ENCODE data around the gene ESRRG. TPM values are rescaled to one million over a fixed set of nuclear protein-coding genes. Genes with fewer than 3 reads are reported as not detected.
"Not testable (repeated sequence)": the region's sequence is repeated elsewhere in the genome, so short reads cannot be mapped to it uniquely, and the experiment has no call there.

The ESRRG gene
- total and polyA plus RNA-seq, 2 donors (not counting 1 experiment from before 2014, with no cell fraction given), result 0.15 to 0.83 TPM

DNA sequence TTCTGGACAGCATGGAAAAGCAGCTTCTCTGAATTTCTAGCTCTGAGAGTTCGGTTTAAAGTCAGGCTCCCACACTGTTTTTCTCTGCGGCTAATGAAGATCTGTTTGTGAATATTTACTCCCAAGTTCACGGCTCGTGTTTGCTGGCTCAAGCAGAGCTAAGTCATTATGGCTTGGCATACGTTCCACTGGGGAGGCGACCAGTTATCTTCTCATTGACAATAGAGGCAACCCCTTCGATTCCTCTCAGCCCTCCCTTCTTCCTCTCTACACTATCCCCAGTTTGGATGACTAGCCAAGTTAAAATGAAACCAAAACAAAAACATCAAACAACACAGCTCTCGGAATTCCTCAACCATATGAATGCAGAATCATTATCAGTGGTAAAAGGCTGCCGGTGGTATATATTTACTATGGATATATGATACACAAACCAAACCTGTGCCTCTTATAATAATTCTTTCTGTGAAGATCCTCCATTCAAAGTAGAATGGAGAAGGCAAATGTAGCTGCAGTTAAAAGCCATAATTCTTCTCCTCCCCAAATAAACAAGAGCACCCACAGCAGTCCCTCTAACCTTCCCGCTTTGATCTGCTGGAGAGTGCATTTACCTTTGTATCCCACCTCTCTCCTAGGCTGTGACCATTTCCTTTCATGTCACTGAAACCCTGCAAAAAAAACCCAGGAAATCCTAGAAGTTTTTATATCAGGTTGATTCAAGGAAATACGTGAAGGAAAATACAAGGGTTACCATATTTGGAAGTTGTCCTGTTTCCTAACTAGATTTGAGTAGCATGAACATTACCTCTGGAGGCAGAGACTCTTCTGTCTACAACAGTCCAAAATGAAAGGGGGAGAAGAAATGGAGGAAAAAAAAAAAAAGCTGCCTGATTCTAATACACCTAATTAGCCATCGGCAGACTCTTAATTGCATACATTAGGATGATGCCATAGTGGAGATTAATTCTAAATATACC is 191.7 kb downstream of the ESRRG start:
- H3K36me3 ChIP-seq (ENCODE audit: control insufficient read depth, insufficient read depth, low read length), result no peaks in the 10 kb centered on the region
- H3K27me3 ChIP-seq (ENCODE audit: control insufficient read depth, insufficient read depth, low read length), result no peaks in the 10 kb centered on the region
- H2AFZ ChIP-seq (ENCODE audit: low read length), result peak overlapping the region; percentile 98
- H3K4me1 ChIP-seq (ENCODE audit: control insufficient read depth, extremely low read depth, insufficient read depth, low read length), result peaks cover 2% of the 10 kb centered on the region
- TF ChIP-seq, protein P1, sequence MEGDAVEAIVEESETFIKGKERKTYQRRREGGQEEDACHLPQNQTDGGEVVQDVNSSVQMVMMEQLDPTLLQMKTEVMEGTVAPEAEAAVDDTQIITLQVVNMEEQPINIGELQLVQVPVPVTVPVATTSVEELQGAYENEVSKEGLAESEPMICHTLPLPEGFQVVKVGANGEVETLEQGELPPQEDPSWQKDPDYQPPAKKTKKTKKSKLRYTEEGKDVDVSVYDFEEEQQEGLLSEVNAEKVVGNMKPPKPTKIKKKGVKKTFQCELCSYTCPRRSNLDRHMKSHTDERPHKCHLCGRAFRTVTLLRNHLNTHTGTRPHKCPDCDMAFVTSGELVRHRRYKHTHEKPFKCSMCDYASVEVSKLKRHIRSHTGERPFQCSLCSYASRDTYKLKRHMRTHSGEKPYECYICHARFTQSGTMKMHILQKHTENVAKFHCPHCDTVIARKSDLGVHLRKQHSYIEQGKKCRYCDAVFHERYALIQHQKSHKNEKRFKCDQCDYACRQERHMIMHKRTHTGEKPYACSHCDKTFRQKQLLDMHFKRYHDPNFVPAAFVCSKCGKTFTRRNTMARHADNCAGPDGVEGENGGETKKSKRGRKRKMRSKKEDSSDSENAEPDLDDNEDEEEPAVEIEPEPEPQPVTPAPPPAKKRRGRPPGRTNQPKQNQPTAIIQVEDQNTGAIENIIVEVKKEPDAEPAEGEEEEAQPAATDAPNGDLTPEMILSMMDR (conservative IDR thresholded peaks at IDR 0.05 in 1 of 2, IDR thresholded peaks at IDR 0.05 in 1 of 2; ENCODE audit: low read depth in 1 of 2, low read length in 2 of 2), result no peak
- TF ChIP-seq EZH2 (IDR thresholded peaks at IDR 0.05; ENCODE audit: low read length, missing control alignments), result no peak
- H4K20me1 ChIP-seq (ENCODE audit: control insufficient read depth, extremely low read depth, insufficient read depth, low read length), result no peaks in the 10 kb centered on the region
- peak overlapping the region; percentile 56 to 79 (median 60) for H3K4me3 ChIP-seq (replicated peaks in 1 of 4; ENCODE audit: control extremely low read depth in 1 of 4, insufficient read depth in 1 of 4, low read depth in 3 of 4, low read length in 4 of 4)
- H3K79me2 ChIP-seq (ENCODE audit: control insufficient read depth, insufficient read depth, low read length), result no peaks in the 10 kb centered on the region
- DNase-seq (ENCODE audit: low read depth in 2 of 2), result peak; percentile 22 to 61
- peak overlapping the region; percentile 60 for H3K27ac ChIP-seq (ENCODE audit: insufficient read depth, low read length)
- H3K9ac ChIP-seq (ENCODE audit: insufficient read depth, low read length), result peak overlapping the region; percentile 58
- H3K4me2 ChIP-seq (ENCODE audit: extremely low read depth, insufficient read depth, low read length), result peak overlapping the region; percentile 93
- H3K9me3 ChIP-seq (ENCODE audit: control insufficient read depth, insufficient read depth, low read depth, low read length), result no peaks in the 10 kb centered on the region

DNA sequence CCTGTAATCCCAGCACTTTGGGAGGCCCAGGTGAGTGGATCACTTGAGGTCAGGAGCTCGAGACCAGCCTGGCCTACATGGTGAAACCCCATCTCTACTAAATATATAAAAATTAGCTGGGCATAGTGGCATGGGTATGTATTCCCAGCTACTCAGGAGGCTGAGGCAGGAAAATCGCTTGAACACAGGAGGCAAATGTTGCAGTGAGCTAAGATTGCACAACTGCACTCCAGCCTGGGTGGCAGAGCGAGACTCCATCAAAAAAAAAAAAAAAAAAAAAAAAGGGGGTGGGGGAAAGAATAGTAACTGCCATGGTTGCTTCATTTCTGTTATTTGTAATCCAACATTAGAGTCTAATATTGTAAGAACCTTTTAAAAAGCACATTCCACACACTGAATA is 193.4 kb downstream of the ESRRG start:
- not testable (repeated sequence) for H3K36me3 ChIP-seq (ENCODE audit: control insufficient read depth, insufficient read depth, low read length); H3K79me2 ChIP-seq (ENCODE audit: control insufficient read depth, insufficient read depth, low read length); H3K4me1 ChIP-seq (ENCODE audit: control insufficient read depth, extremely low read depth, insufficient read depth, low read length); H4K20me1 ChIP-seq (ENCODE audit: control insufficient read depth, extremely low read depth, insufficient read depth, low read length); H3K4me3 ChIP-seq (replicated peaks in 1 of 4; ENCODE audit: control extremely low read depth in 1 of 4, insufficient read depth in 1 of 4, low read depth in 3 of 4, low read length in 4 of 4); H3K4me2 ChIP-seq (ENCODE audit: extremely low read depth, insufficient read depth, low read length); H3K27ac ChIP-seq (ENCODE audit: insufficient read depth, low read length); H3K27me3 ChIP-seq (ENCODE audit: control insufficient read depth, insufficient read depth, low read length); H3K9me3 ChIP-seq (ENCODE audit: control insufficient read depth, insufficient read depth, low read depth, low read length); H2AFZ ChIP-seq (ENCODE audit: low read length); H3K9ac ChIP-seq (ENCODE audit: insufficient read depth, low read length)
- peak in 1 of 2 donors; percentile 15 for DNase-seq (ENCODE audit: low read depth in 2 of 2)

DNA sequence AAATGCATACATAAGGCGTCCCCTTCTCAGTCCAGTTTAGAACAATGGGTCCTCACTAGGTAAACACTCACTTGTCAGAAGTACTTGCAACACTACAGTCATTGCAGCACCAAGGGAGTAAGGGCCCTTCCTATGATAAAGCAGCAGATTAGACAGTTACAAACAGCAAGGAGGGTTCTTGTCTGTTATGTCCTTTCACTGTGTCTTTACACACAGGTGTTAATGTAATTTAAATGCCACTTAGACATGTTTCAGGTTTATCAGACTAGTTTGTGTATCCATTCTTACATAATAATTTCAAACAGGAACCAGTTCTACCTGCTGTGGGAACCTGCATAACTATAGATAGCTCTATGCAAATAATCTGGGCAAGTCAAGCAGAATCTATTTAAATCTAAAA is 194.4 kb downstream of the ESRRG start:
- H3K9me3 ChIP-seq (ENCODE audit: control insufficient read depth, insufficient read depth, low read depth, low read length), result no peaks in the 10 kb centered on the region
- no peak overlapping the region for H3K9ac ChIP-seq (ENCODE audit: insufficient read depth, low read length)
- H3K79me2 ChIP-seq (ENCODE audit: control insufficient read depth, insufficient read depth, low read length), result no peaks in the 10 kb centered on the region
- TF ChIP-seq EZH2 (IDR thresholded peaks at IDR 0.05; ENCODE audit: low read length, missing control alignments), result no peak
- TF ChIP-seq, protein P1 (conservative IDR thresholded peaks at IDR 0.05 in 1 of 2, IDR thresholded peaks at IDR 0.05 in 1 of 2; ENCODE audit: low read depth in 1 of 2, low read length in 2 of 2), result no peak
- no peak overlapping the region for H3K27ac ChIP-seq (ENCODE audit: insufficient read depth, low read length)
- no peaks in the 10 kb centered on the region for H3K36me3 ChIP-seq (ENCODE audit: control insufficient read depth, insufficient read depth, low read length)
- H3K4me3 ChIP-seq (replicated peaks in 1 of 4; ENCODE audit: control extremely low read depth in 1 of 4, insufficient read depth in 1 of 4, low read depth in 3 of 4, low read length in 4 of 4), result no peak overlapping the region
- H3K4me2 ChIP-seq (ENCODE audit: extremely low read depth, insufficient read depth, low read length), result no peak overlapping the region
- no peak for DNase-seq (ENCODE audit: low read depth in 2 of 2)
- no peak overlapping the region for H2AFZ ChIP-seq (ENCODE audit: low read length)
- H3K4me1 ChIP-seq (ENCODE audit: control insufficient read depth, extremely low read depth, insufficient read depth, low read length), result peaks cover 2% of the 10 kb centered on the region
- no peaks in the 10 kb centered on the region for H4K20me1 ChIP-seq (ENCODE audit: control insufficient read depth, extremely low read depth, insufficient read depth, low read length)
- H3K27me3 ChIP-seq (ENCODE audit: control insufficient read depth, insufficient read depth, low read length), result no peaks in the 10 kb centered on the region

All from fibroblast of lung (primary cell).